Activated CD8-positive, alpha-beta memory T cell treated with anti-CD3 and anti-CD28 coated beads for 48 hours (primary cell): Measurements from ENCODE around the gene PLEK.
"Not testable (repeated sequence)": the region's sequence is repeated elsewhere in the genome, so short reads cannot be mapped to it uniquely, and the experiment has no call there.

Source experiments
- DNase-seq, 3 experiments: peaks; one replicate each; pipeline ENCODE4 v3.0.0-alpha.2; 2020; ENCODE audit warnings: low read depth in 2 of 3, low spot score in 2 of 3

Gene PLEK

GRCh38 chr2:68438455-68439303, 73.6 kb downstream of the PLEK start:
- DNase-seq: no peak

- peak; percentile 47 to 80 (median 59) for DNase-seq
Observed at GRCh38 chr2:68441179-68441993, 76.3 kb downstream of the PLEK start.

GRCh38 chr2:68441994-68442322, 76.9 kb downstream of the PLEK start:
- DNase-seq: no peak

- DNase-seq: not testable (repeated sequence)
Observed at GRCh38 chr2:68446425-68446824, 81.3 kb downstream of the PLEK start.
